Upper lobe of left lung (tissue), 6 donors: ENCODE data around the gene C10orf53. TPM values are rescaled to one million over a fixed set of nuclear protein-coding genes. Genes with fewer than 3 reads are reported as not detected.
A peak's percentile ranks its signal among the peaks of the same experiment; 100 is the strongest.

Experiments used
- ATAC-seq, 2 donors: fragments of 200-7000 bp; cut with Tn5 transposase; one replicate each; pipeline ENCODE4 v1.9.1; 2022; ENCODE audit warnings: mild to moderate bottlenecking in 2 of 2, moderate library complexity in 2 of 2; ENCODE audit not compliant: low FRiP score in 2 of 2
- DNase-seq, 2 donors: peaks; one replicate each; pipeline ENCODE4 v3.0.0-alpha.2; 2019 to 2020
- H3K27ac ChIP-seq, 4 donors: fragments of 200-600 bp; sonication (generic); one replicate each; pipeline ENCODE4 v1.5.1; 2016 to 2019
- H3K27me3 ChIP-seq, 4 donors: fragments of 200-600 bp; sonication (generic); one replicate each; pipeline ENCODE4 v1.5.1; 2017 to 2019
- H3K36me3 ChIP-seq, 4 donors: fragments of 200-600 bp; sonication (generic); one replicate each; pipeline ENCODE4 v1.5.1; 2016 to 2019
- H3K4me1 ChIP-seq, 4 donors: fragments of 200-600 bp; sonication (generic); one replicate each; pipeline ENCODE4 v1.5.1; 2018 to 2019
- H3K4me3 ChIP-seq, 4 donors: fragments of 200-600 bp; sonication (generic); one replicate each; pipeline ENCODE4 v1.5.1; 2017 to 2019; ENCODE audit warnings: mild to moderate bottlenecking in 2 of 4, moderate library complexity in 1 of 4
- H3K9me3 ChIP-seq, 4 donors: fragments of 200-600 bp; sonication (generic); one replicate each; pipeline ENCODE4 v1.5.1; 2018 to 2019
- CTCF ChIP-seq, 6 experiments: fragments of 450-650 bp in 4 of 6; fragments of 200-600 bp in 2 of 6; sonication (generic) in 2 of 6; IDR thresholded peaks; one replicate each; pipeline ENCODE4 v1.5.1; 2016 to 2019; ENCODE audit warnings: antibody characterized with exemption in 6 of 6
- EP300 ChIP-seq, 4 donors: sonication (generic); formaldehyde crosslinking; IDR thresholded peaks; one replicate each; pipeline ENCODE4 v1.5.1; 2017; ENCODE audit warnings: antibody characterized with exemption in 4 of 4, control low read depth in 2 of 4
- POLR2A ChIP-seq, 4 donors: fragments of 450-650 bp; IDR thresholded peaks; one replicate each; pipeline ENCODE4 v1.5.1; 2016 to 2017; ENCODE audit warnings: antibody characterized with exemption in 4 of 4, mild to moderate bottlenecking in 2 of 4
- POLR2AphosphoS5 ChIP-seq, 2 donors: sonication (generic); formaldehyde crosslinking; IDR thresholded peaks; one replicate each; pipeline ENCODE4 v1.5.1; 2017; ENCODE audit warnings: antibody characterized with exemption in 2 of 2
- WGBS, 2 donors: methylation state at CpG; one replicate each; pipeline ENCODE4 v1.1.5; 2017 to 2018; 5-methylcytosine and 5-hydroxymethylcytosine counted together
- total RNA-seq, 6 donors: library from RNA; depleted of rRNA in 4 of 6; stranded (reverse); fragments of >200 nt in 4 of 6; gene quantifications; one replicate each; pipeline versions ENCODE4 v1.1.0 to v1.2.1, GENCODE V29; 2016 to 2021
- donor health status: DM: no; HTN: no; CAD: no; lungs with moderate emphysema.
- donor health status: DM: no; HTN: yes; CAD: no; lungs with severe emphysema.

The C10orf53 gene
- total RNA-seq, 6 donors from 2014 or later = not detected

- Histone ChIP-seq H3K36me3 (no peaks in the 10 kb centered on the region), H3K4me1 (no peaks in the 10 kb centered on the region), H3K4me3 (no peak overlapping the region), H3K27me3 (no peaks in the 10 kb centered on the region), H3K9me3 (peaks cover 0 to 11% (median 3%) of the 10 kb centered on the region in 4 donors), H3K27ac (no peak overlapping the region)
- ATAC-seq = no peak
- DNase-seq = no peak
- no peak for TF ChIP-seq EP300 (IDR thresholded peaks at IDR 0.05)
- no peak for TF ChIP-seq CTCF (IDR thresholded peaks at IDR 0.05)
- TF ChIP-seq POLR2AphosphoS5 (IDR thresholded peaks at IDR 0.05) = no peak
- TF ChIP-seq POLR2A (IDR thresholded peaks at IDR 0.05) = no peak
- WGBS, 2 donors = 82 to 100% methylated on average over 1 of the region's 1 CpG
These were observed 21.8 kb upstream of the C10orf53 start for GRCh38 chr10:49657606-49658005.

GRCh38 chr10:49661140-49661856 is 18.2 kb upstream of the C10orf53 start:
- Histone ChIP-seq H3K36me3 (no peaks in the 10 kb centered on the region), H3K4me1 (no peaks in the 10 kb centered on the region), H3K27me3 (no peaks in the 10 kb centered on the region), H3K4me3 (no peak overlapping the region), H3K27ac (no peak overlapping the region), H3K9me3 (peaks cover 0 to 11% (median 3%) of the 10 kb centered on the region in 4 donors)
- ATAC-seq = no peak
- no peak for DNase-seq
- WGBS, 2 donors = 51 to 53% methylated on average over 8 of the region's 8 CpGs
- TF ChIP-seq POLR2A (IDR thresholded peaks at IDR 0.05) (no peak), POLR2AphosphoS5 (IDR thresholded peaks at IDR 0.05) (no peak), EP300 (IDR thresholded peaks at IDR 0.05) (no peak), CTCF (IDR thresholded peaks at IDR 0.05) (no peak)

GRCh38 chr10:49662169-49662830 is 17.2 kb upstream of the C10orf53 start:
- peak in 1 of 2 donors; percentile 41 for ATAC-seq
- Histone ChIP-seq H3K27me3 (no peaks in the 10 kb centered on the region), H3K27ac (no peak overlapping the region), H3K9me3 (peaks cover 0 to 8% (median 3%) of the 10 kb centered on the region in 4 donors), H3K4me1 (no peaks in the 10 kb centered on the region), H3K4me3 (no peak overlapping the region), H3K36me3 (no peaks in the 10 kb centered on the region)
- DNase-seq = no peak
- WGBS, 2 donors = 85 to 92% methylated on average over 10 to 15 of the region's 15 CpGs
- TF ChIP-seq POLR2A (IDR thresholded peaks at IDR 0.05) (no peak), CTCF (IDR thresholded peaks at IDR 0.05) (no peak), POLR2AphosphoS5 (IDR thresholded peaks at IDR 0.05) (no peak), EP300 (IDR thresholded peaks at IDR 0.05) (no peak)

GRCh38 chr10:49663596-49663995 is 15.9 kb upstream of the C10orf53 start:
- H3K4me1 ChIP-seq = no peaks in the 10 kb centered on the region
- no peaks in the 10 kb centered on the region for H3K36me3 ChIP-seq
- H3K4me3 ChIP-seq = no peak overlapping the region
- no peaks in the 10 kb centered on the region for H3K27me3 ChIP-seq
- H3K27ac ChIP-seq = no peak overlapping the region
- TF ChIP-seq EP300 (IDR thresholded peaks at IDR 0.05) = no peak
- TF ChIP-seq POLR2A (IDR thresholded peaks at IDR 0.05) = no peak
- no peak for TF ChIP-seq CTCF (IDR thresholded peaks at IDR 0.05)
- TF ChIP-seq POLR2AphosphoS5 (IDR thresholded peaks at IDR 0.05) = no peak
- WGBS, 2 donors = 78 to 80% methylated on average over 6 of the region's 6 CpGs
- H3K9me3 ChIP-seq = peaks cover 0 to 8% (median 3%) of the 10 kb centered on the region in 4 donors
- DNase-seq (no peak), ATAC-seq (no peak)
